ENCODE data around the gene WWC1. TPM values are rescaled to one million over a fixed set of nuclear protein-coding genes. Genes with fewer than 3 reads are reported as not detected.
A peak's percentile ranks its signal among the peaks of the same experiment; 100 is the strongest.

The WWC1 gene
- total and polyA plus RNA-seq, 2 experiments from 2014 or later = 6.0 to 9.7 TPM

DNA sequence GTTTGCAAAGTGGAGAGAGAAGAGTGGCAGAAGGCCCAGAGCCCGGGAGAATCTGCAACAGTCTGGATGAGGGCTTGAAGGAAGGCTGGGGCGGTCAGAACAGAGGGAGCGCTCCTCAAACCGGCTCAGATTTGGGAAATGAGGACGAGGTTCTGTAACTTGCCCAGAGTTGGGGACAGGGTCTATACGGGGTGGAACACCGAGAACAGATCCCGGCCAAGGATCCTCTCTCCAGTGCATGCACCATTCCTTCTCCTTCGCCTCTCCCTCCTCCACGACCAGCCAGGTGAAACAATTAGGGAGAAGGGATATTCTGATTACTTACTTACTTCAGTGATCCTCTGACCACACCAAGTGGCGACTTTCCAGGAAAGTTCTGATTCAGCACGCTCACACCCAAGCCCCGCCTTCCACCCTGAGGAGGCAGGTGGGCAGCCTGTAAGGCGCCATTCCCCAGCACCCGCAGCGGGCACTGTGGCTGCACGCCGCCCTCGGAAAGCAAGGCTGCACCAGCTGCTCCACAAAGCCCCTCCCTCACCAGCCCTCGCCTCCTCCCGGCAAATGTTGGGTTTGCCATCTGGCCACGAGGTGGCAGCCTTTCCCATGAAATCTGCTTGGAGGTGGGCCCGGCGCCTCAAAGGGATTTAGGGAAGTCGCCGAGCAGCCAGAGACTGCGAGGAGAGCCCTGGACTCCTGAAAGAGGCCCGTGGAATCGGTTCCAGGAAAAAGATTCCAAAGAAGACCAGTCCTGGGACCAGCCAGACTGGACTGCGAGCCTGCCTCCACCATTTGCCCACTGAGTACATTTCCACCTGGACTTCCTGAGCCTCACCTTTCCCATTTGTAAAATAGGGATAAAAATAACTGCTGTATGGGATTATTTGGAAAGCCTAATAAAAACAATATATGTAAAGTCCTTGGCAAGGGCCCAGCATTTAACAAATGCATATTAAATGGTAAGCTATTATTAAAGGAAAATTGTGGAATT is 22.2 kb upstream of the WWC1 start:
- TF ChIP-seq, protein P1, sequence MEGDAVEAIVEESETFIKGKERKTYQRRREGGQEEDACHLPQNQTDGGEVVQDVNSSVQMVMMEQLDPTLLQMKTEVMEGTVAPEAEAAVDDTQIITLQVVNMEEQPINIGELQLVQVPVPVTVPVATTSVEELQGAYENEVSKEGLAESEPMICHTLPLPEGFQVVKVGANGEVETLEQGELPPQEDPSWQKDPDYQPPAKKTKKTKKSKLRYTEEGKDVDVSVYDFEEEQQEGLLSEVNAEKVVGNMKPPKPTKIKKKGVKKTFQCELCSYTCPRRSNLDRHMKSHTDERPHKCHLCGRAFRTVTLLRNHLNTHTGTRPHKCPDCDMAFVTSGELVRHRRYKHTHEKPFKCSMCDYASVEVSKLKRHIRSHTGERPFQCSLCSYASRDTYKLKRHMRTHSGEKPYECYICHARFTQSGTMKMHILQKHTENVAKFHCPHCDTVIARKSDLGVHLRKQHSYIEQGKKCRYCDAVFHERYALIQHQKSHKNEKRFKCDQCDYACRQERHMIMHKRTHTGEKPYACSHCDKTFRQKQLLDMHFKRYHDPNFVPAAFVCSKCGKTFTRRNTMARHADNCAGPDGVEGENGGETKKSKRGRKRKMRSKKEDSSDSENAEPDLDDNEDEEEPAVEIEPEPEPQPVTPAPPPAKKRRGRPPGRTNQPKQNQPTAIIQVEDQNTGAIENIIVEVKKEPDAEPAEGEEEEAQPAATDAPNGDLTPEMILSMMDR (IDR thresholded peaks at IDR 0.05; ENCODE audit: low read depth, low read length) = peak; percentile 89
- Histone ChIP-seq H3K27ac (no peak overlapping the region), H3K36me3 (no peaks in the 10 kb centered on the region), H3K4me1 (ENCODE audit: low read depth) (peaks cover 7% of the 10 kb centered on the region), H3K4me3 (peak overlapping the region; percentile 22), H3K27me3 (peaks cover 4% of the 10 kb centered on the region), H3K9me3 (ENCODE audit: low read depth) (no peaks in the 10 kb centered on the region)
- peak; percentile 92 to 94 for DNase-seq (ENCODE audit: low read depth in 1 of 2, low spot score in 1 of 2)

DNA sequence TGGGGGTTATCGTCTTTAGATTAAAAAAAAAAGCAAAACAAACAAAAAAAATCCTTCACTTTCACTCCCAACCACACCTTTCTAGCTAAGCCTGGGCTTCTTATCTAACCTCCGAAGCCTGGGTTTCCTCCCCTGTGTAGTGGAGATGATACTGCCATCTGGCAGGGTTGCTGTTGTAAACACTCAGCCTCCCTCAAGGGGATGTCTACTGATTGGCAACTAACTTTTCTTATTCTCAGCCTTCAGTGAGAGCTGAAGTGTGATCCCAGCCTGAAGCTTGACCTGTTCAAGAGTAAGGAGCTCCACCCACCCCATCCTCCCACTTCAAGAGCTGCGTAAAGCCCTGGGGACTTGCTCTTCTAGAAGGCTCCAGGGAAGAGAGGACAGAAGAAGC is 21.5 kb upstream of the WWC1 start:
- H3K36me3 ChIP-seq = no peaks in the 10 kb centered on the region
- DNase-seq (ENCODE audit: low read depth in 1 of 2, low spot score in 1 of 2) = peak in 1 of 2 donors; percentile 38
- peaks cover 7% of the 10 kb centered on the region for H3K4me1 ChIP-seq (ENCODE audit: low read depth)
- no peak overlapping the region for H3K4me3 ChIP-seq
- TF ChIP-seq, protein P1 (IDR thresholded peaks at IDR 0.05; ENCODE audit: low read depth, low read length) = no peak
- H3K27ac ChIP-seq = no peak overlapping the region
- no peaks in the 10 kb centered on the region for H3K9me3 ChIP-seq (ENCODE audit: low read depth)
- peaks cover 10% of the 10 kb centered on the region for H3K27me3 ChIP-seq

DNA sequence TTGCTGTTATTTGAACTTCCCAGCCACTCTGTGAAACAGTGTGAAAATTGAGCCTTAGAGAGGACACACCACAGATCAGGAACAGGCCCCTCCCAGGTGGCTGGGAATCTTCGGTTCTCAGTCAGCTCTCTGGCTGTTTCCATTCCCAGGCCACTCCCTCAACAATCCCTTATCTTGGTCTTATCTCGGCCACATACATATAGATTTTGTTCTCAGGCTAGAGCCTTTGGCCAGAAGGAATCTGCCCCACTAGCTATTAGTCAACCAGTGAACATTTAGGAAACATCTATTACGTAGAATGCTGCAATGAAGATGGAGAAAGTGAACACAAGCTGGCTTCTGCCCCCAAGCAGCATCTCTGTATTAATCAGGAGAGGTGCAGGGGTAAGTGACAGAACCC is 21.0 kb upstream of the WWC1 start:
- Histone ChIP-seq H3K27me3 (peaks cover 11% of the 10 kb centered on the region), H3K4me3 (no peak overlapping the region), H3K4me1 (ENCODE audit: low read depth) (peaks cover 7% of the 10 kb centered on the region), H3K36me3 (no peaks in the 10 kb centered on the region), H3K27ac (no peak overlapping the region), H3K9me3 (ENCODE audit: low read depth) (no peaks in the 10 kb centered on the region)
- DNase-seq (ENCODE audit: low read depth in 1 of 2, low spot score in 1 of 2) = peak in 1 of 2 donors; percentile 82
- TF ChIP-seq, protein P1 (IDR thresholded peaks at IDR 0.05; ENCODE audit: low read depth, low read length) = no peak

DNA sequence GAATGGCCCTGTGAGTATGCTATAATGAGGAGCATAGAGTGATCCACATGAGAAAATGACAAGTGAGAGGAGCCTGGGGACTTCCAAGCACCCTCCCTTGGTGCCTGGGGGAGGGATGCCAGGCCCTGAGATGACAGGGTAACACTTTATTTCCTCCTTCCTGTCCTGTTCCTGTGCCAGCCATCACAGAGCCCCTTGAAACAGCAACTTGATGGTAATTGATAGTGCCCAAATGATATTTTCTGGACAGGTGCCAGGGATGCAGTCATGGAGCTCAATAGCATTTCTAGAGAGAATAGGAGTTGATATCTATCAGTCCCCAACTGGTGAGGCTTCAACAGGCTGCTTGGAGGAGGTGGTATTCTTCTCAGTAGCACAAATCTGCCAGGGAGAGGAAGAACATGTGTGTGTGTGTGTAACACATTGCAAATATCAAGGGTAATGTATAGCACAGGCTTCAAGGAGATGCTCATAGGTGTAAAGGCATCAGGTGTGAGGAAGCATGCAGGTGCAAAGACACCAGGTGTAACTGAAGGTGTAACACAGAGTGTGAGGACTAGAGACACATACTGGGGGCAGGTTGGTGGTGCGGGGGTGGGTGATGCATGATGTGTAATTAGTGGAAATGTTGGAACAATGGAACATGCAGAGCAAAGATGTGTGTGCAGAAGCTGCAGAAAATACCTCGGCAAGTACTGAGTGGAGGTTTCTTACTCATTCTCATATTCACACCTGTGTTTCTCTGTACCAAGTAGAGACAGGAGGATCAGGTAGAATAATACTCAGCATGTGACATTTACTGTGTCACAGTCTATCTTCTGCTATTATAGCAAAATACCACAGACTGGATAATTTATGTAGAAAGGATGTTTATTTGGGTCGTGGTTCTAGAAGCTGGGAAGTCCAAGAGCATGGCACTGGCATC is 18.1 kb upstream of the WWC1 start:
- H3K4me1 ChIP-seq (ENCODE audit: low read depth) = peaks cover 7% of the 10 kb centered on the region
- no peak overlapping the region for H3K4me3 ChIP-seq
- no peak overlapping the region for H3K27ac ChIP-seq
- peaks cover 20% of the 10 kb centered on the region for H3K27me3 ChIP-seq
- TF ChIP-seq, protein P1 (IDR thresholded peaks at IDR 0.05; ENCODE audit: low read depth, low read length) = no peak
- no peaks in the 10 kb centered on the region for H3K9me3 ChIP-seq (ENCODE audit: low read depth)
- H3K36me3 ChIP-seq = no peaks in the 10 kb centered on the region
- no peak for DNase-seq (ENCODE audit: low read depth in 1 of 2, low spot score in 1 of 2)

DNA sequence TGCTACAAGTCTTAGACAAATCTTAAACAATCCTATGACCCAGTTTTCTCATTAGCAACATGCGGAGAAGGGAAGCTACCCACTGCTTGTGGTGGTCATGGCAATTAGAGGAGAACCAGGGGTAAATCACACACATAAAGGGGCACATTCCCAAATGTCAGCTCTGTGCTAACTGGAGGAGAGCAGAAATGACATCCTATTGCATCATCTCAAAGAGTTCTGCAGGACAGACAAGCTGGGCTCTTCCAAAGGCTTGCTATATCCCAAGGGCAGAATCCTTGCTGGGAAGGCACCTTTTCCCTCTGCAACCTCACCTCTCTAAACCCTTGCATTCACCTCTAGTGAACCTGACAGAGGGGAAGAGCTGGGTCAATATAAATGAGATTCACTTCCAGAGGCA is 17.0 kb upstream of the WWC1 start:
- peaks cover 24% of the 10 kb centered on the region for H3K27me3 ChIP-seq
- no peaks in the 10 kb centered on the region for H3K36me3 ChIP-seq
- H3K27ac ChIP-seq = no peak overlapping the region
- H3K9me3 ChIP-seq (ENCODE audit: low read depth) = no peaks in the 10 kb centered on the region
- no peak for DNase-seq (ENCODE audit: low read depth in 1 of 2, low spot score in 1 of 2)
- H3K4me1 ChIP-seq (ENCODE audit: low read depth) = peaks cover 7% of the 10 kb centered on the region
- no peak overlapping the region for H3K4me3 ChIP-seq
- TF ChIP-seq, protein P1 (IDR thresholded peaks at IDR 0.05; ENCODE audit: low read depth, low read length) = no peak
